ENCODE data around the gene IL23R. TPM values are rescaled to one million over a fixed set of nuclear protein-coding genes. Genes with fewer than 3 reads are reported as not detected.

Gene IL23R
- total RNA-seq, 2 donors from 2014 or later = not detected

DNA sequence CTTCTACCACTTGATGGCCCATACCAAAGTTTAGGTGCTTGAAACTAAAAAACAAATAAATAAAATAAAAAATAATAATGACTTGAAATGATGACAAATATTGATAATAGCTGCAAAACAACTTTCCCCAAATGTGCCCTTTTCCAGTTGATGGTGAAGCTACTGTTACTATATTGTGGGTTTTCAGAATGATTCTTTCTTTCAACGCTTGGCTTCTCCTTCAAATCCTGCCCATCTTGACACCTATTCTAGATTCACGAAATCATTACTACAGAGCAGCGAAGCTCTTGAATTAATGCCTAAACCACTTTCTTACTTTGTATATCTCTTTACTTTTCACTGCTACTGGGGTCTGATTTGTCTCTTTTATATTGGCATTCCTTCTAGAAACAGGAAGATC is 22.3 kb upstream of the IL23R start:
- no peaks in the 10 kb centered on the region for H3K9me3 ChIP-seq (ENCODE audit: control insufficient read depth, low read length)
- TF ChIP-seq CTCF (conservative IDR thresholded peaks at IDR 0.05) = no peak
- H3K27ac ChIP-seq (ENCODE audit: low read depth, low read length) = no peak overlapping the region
- H3K4me3 ChIP-seq (ENCODE audit: low read length) = no peak overlapping the region
- Mint-ChIP-seq H3K27ac (no peak overlapping the region), H3K27me3 (ENCODE audit: insufficient read depth) (peaks cover 13% of the 10 kb centered on the region), H3K4me3 (no peak overlapping the region), H3K4me1 (peaks cover under 1% of the 10 kb centered on the region), H3K9me3 (no peaks in the 10 kb centered on the region), H3K36me3 (ENCODE audit: low read depth) (no peaks in the 10 kb centered on the region)
- H3K27me3 ChIP-seq (ENCODE audit: control insufficient read depth, insufficient read depth, low read length, poor library complexity, severe bottlenecking) = peaks cover 6% of the 10 kb centered on the region
- no peak overlapping the region for H3K9ac ChIP-seq (ENCODE audit: extremely low read depth, low read length, poor library complexity, severe bottlenecking)
- H3K4me1 ChIP-seq (ENCODE audit: control insufficient read depth, insufficient read depth, low read length) = no peaks in the 10 kb centered on the region
- no peak for DNase-seq
- whole genome bisulfite sequencing, 2 experiments (ENCODE audit: insufficient coverage in 1 of 2, insufficient read length in 1 of 2) = 90% methylated on average over 3 of the region's 3 CpGs; no CpG with 5 or more reads in 1 of the 2 experiments
- no peaks in the 10 kb centered on the region for H3K36me3 ChIP-seq (ENCODE audit: control insufficient read depth, insufficient read depth, low read length)

DNA sequence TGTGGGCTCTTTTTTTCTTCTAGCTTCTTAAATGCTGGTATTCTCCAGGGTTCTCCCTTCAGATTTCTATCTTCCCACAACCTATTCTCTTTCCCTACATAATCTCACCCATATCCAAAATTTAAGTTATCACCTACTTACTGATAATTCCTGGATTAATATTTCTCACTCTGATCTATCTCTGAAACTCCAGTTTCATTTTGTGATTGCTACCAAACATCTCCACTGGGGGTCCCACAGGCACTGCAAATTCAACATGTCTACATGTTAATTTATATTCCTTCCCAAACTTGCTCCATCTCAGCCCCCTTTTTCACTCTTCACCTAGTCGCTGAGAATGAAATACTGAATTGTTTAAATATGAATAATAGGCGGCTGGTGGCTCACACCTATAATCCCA is 21.6 kb upstream of the IL23R start:
- TF ChIP-seq CTCF (conservative IDR thresholded peaks at IDR 0.05) = peak; percentile 64
- Mint-ChIP-seq H3K9me3 (no peaks in the 10 kb centered on the region), H3K36me3 (ENCODE audit: low read depth) (no peaks in the 10 kb centered on the region), H3K4me1 (peaks cover 2% of the 10 kb centered on the region), H3K4me3 (no peak overlapping the region), H3K27ac (no peak overlapping the region), H3K27me3 (ENCODE audit: insufficient read depth) (peaks cover 11% of the 10 kb centered on the region)
- Histone ChIP-seq H3K27ac (ENCODE audit: low read depth, low read length) (no peak overlapping the region), H3K9me3 (ENCODE audit: control insufficient read depth, low read length) (no peaks in the 10 kb centered on the region), H3K9ac (ENCODE audit: extremely low read depth, low read length, poor library complexity, severe bottlenecking) (no peak overlapping the region), H3K27me3 (ENCODE audit: control insufficient read depth, insufficient read depth, low read length, poor library complexity, severe bottlenecking) (peaks cover 5% of the 10 kb centered on the region), H3K4me3 (ENCODE audit: low read length) (no peak overlapping the region), H3K4me1 (ENCODE audit: control insufficient read depth, insufficient read depth, low read length) (no peaks in the 10 kb centered on the region), H3K36me3 (ENCODE audit: control insufficient read depth, insufficient read depth, low read length) (no peaks in the 10 kb centered on the region)
- WGBS, 2 experiments (ENCODE audit: insufficient coverage in 1 of 2, insufficient read length in 1 of 2) = 80% methylated on average over 2 of the region's 2 CpGs; no CpG with 5 or more reads in 1 of the 2 experiments
- DNase-seq = no peak

- no peak overlapping the region for H3K9ac ChIP-seq (ENCODE audit: extremely low read depth, low read length, poor library complexity, severe bottlenecking)
- Mint-ChIP-seq H3K4me1 (peaks cover 2% of the 10 kb centered on the region), H3K36me3 (ENCODE audit: low read depth) (no peaks in the 10 kb centered on the region), H3K4me3 (no peak overlapping the region), H3K9me3 (no peaks in the 10 kb centered on the region), H3K27me3 (ENCODE audit: insufficient read depth) (peaks cover 16% of the 10 kb centered on the region), H3K27ac (no peak overlapping the region)
- peaks cover 3% of the 10 kb centered on the region for H3K27me3 ChIP-seq (ENCODE audit: control insufficient read depth, insufficient read depth, low read length, poor library complexity, severe bottlenecking)
- no peak for TF ChIP-seq CTCF (conservative IDR thresholded peaks at IDR 0.05)
- 90 to 96% methylated on average over 3 of the region's 3 CpGs for WGBS, 2 experiments (ENCODE audit: insufficient coverage in 1 of 2, insufficient read length in 1 of 2)
- H3K36me3 ChIP-seq (ENCODE audit: control insufficient read depth, insufficient read depth, low read length) = no peaks in the 10 kb centered on the region
- no peaks in the 10 kb centered on the region for H3K9me3 ChIP-seq (ENCODE audit: control insufficient read depth, low read length)
- H3K4me1 ChIP-seq (ENCODE audit: control insufficient read depth, insufficient read depth, low read length) = no peaks in the 10 kb centered on the region
- no peak overlapping the region for H3K4me3 ChIP-seq (ENCODE audit: low read length)
- no peak for DNase-seq
- H3K27ac ChIP-seq (ENCODE audit: low read depth, low read length) = no peak overlapping the region
Measured at GRCh38 chr1:67146101-67146500, 20.2 kb upstream of the IL23R start.
